Measurements from ENCODE around the gene PCSK2.

The PCSK2 gene

GRCh38 chr20:17344790-17345189 is 118.0 kb downstream of the PCSK2 start:
- DNase-seq (ENCODE audit: insufficient read length, low spot score) (no peak), FAIRE-seq (no peak)
- no peak for TF ChIP-seq POLR2AphosphoS5 (IDR thresholded peaks at IDR 0.05; ENCODE audit: low read depth, low read length)
- TF ChIP-seq SPI1 (IDR thresholded peaks at IDR 0.05; ENCODE audit: low read depth, low read length), result no peak
- no peak for TF ChIP-seq TAF1 (IDR thresholded peaks at IDR 0.05; ENCODE audit: low read depth, low read length)
- TF ChIP-seq PAX5 (IDR thresholded peaks at IDR 0.05; ENCODE audit: insufficient read depth, low read length, severe bottlenecking), result no peak
- no peak for TF ChIP-seq POLR2A (IDR thresholded peaks at IDR 0.05; ENCODE audit: low read depth, low read length)
- no peak for TF ChIP-seq POU2F2 (IDR thresholded peaks at IDR 0.05; ENCODE audit: low read depth, low read length)

- TF ChIP-seq SPI1 (IDR thresholded peaks at IDR 0.05; ENCODE audit: low read depth, low read length) (no peak), POLR2A (IDR thresholded peaks at IDR 0.05; ENCODE audit: low read depth, low read length) (no peak), POU2F2 (IDR thresholded peaks at IDR 0.05; ENCODE audit: low read depth, low read length) (no peak), POLR2AphosphoS5 (IDR thresholded peaks at IDR 0.05; ENCODE audit: low read depth, low read length) (no peak)
- no peak for FAIRE-seq
- DNase-seq (ENCODE audit: insufficient read length, low spot score), result no peak
Measured at GRCh38 chr20:17345321-17345720, 118.5 kb downstream of the PCSK2 start.

DNA sequence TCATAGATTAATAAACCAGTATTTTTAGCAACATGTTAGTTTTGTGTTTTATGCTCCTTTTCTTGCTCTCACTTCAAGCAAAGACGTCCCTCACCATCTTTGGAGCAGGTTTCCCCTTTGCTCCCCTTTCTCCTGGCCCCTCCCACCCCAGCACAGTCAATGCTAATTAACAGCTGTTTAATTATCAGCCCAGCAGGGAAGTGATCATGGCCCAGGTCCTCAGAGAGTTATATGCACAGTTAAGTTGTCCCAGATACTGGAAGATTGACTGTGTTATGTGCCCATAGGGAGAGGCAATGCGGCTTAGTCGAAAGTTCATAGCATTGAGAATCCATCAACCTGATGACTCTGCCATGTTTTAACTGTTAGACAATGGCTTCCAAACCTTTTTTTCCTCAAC is 123.5 kb downstream of the PCSK2 start:
- FAIRE-seq (no peak), DNase-seq (ENCODE audit: insufficient read length, low spot score) (no peak)

DNA sequence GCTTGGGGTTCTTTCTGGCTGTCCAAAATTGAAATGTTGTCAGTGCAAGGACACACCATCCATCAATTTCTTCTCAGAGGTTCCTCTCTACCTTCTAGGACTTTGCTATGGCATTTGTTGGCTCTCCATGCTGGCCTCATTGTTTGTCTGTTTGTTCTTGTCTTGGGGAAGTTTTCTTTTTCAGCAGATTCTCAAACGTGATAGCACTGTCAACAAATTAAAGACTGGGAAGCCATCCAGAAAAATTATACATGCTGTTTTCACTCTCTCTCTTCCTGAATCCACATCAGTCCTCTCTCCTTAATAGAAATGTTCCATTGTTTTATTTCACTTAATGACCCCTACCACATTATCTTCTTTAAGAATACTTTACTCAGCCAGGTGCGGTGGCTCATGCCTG is 130.4 kb downstream of the PCSK2 start:
- DNase-seq (ENCODE audit: insufficient read length, low spot score), result no peak
- no peak for FAIRE-seq
- no peak for TF ChIP-seq POLR2A (IDR thresholded peaks at IDR 0.05; ENCODE audit: low read depth, low read length)
- no peak for TF ChIP-seq POU2F2 (IDR thresholded peaks at IDR 0.05; ENCODE audit: low read depth, low read length)
- no peak for TF ChIP-seq PAX5 (IDR thresholded peaks at IDR 0.05; ENCODE audit: insufficient read depth, low read length, severe bottlenecking)
- TF ChIP-seq TAF1 (IDR thresholded peaks at IDR 0.05; ENCODE audit: low read depth, low read length), result no peak
- no peak for TF ChIP-seq POLR2AphosphoS5 (IDR thresholded peaks at IDR 0.05; ENCODE audit: low read depth, low read length)
- TF ChIP-seq SPI1 (IDR thresholded peaks at IDR 0.05; ENCODE audit: low read depth, low read length), result no peak

More for the DNA sequence above, 123.5 kb downstream of the PCSK2 start:
- TF ChIP-seq POLR2A (IDR thresholded peaks at IDR 0.05; ENCODE audit: low read depth, low read length) (no peak), POU2F2 (IDR thresholded peaks at IDR 0.05; ENCODE audit: low read depth, low read length) (no peak), SPI1 (IDR thresholded peaks at IDR 0.05; ENCODE audit: low read depth, low read length) (no peak), TAF1 (IDR thresholded peaks at IDR 0.05; ENCODE audit: low read depth, low read length) (no peak), POLR2AphosphoS5 (IDR thresholded peaks at IDR 0.05; ENCODE audit: low read depth, low read length) (no peak), PAX5 (IDR thresholded peaks at IDR 0.05; ENCODE audit: insufficient read depth, low read length, severe bottlenecking) (no peak)

- DNase-seq (ENCODE audit: insufficient read length, low spot score) (no peak), FAIRE-seq (no peak)
- TF ChIP-seq SPI1 (IDR thresholded peaks at IDR 0.05; ENCODE audit: low read depth, low read length) (no peak), POLR2AphosphoS5 (IDR thresholded peaks at IDR 0.05; ENCODE audit: low read depth, low read length) (no peak), POU2F2 (IDR thresholded peaks at IDR 0.05; ENCODE audit: low read depth, low read length) (no peak), PAX5 (IDR thresholded peaks at IDR 0.05; ENCODE audit: insufficient read depth, low read length, severe bottlenecking) (no peak), POLR2A (IDR thresholded peaks at IDR 0.05; ENCODE audit: low read depth, low read length) (no peak), TAF1 (IDR thresholded peaks at IDR 0.05; ENCODE audit: low read depth, low read length) (no peak)
Measured at GRCh38 chr20:17358854-17359253, 132.0 kb downstream of the PCSK2 start.

GRCh38 chr20:17364681-17365080 is 137.8 kb downstream of the PCSK2 start:
- FAIRE-seq, result no peak
- no peak for TF ChIP-seq PAX5 (IDR thresholded peaks at IDR 0.05; ENCODE audit: insufficient read depth, low read length, severe bottlenecking)
- no peak for TF ChIP-seq POU2F2 (IDR thresholded peaks at IDR 0.05; ENCODE audit: low read depth, low read length)
- TF ChIP-seq POLR2A (IDR thresholded peaks at IDR 0.05; ENCODE audit: low read depth, low read length), result no peak
- TF ChIP-seq SPI1 (IDR thresholded peaks at IDR 0.05; ENCODE audit: low read depth, low read length), result no peak
- TF ChIP-seq TAF1 (IDR thresholded peaks at IDR 0.05; ENCODE audit: low read depth, low read length), result no peak
- no peak for TF ChIP-seq POLR2AphosphoS5 (IDR thresholded peaks at IDR 0.05; ENCODE audit: low read depth, low read length)
- no peak for DNase-seq (ENCODE audit: insufficient read length, low spot score)

DNA sequence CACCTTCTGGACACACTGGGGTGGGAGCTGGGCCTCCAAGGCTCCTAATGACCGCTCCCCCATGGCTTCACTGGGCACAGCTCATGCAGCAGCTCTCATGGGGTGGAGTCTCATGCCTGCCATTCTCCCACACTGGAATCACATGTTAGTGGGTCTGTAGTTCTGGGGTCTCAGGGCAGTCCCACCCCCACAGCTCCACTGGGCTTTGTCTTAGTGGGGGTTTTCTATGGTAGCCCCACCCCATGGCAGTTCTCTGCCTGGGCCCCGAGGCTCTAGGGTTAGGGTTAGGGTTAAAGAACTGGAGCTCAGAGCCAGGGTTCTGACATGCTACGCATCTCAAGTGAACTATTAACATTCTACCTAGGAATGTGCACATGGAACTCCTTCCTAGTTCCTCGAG is 139.0 kb downstream of the PCSK2 start:
- TF ChIP-seq TAF1 (IDR thresholded peaks at IDR 0.05; ENCODE audit: low read depth, low read length), result no peak

GRCh38 chr20:17369506-17369905 is 142.7 kb downstream of the PCSK2 start:
- TF ChIP-seq PAX5 (IDR thresholded peaks at IDR 0.05; ENCODE audit: insufficient read depth, low read length, severe bottlenecking), result no peak
- no peak for TF ChIP-seq POLR2A (IDR thresholded peaks at IDR 0.05; ENCODE audit: low read depth, low read length)
- no peak for TF ChIP-seq TAF1 (IDR thresholded peaks at IDR 0.05; ENCODE audit: low read depth, low read length)
- TF ChIP-seq SPI1 (IDR thresholded peaks at IDR 0.05; ENCODE audit: low read depth, low read length), result no peak
- TF ChIP-seq POU2F2 (IDR thresholded peaks at IDR 0.05; ENCODE audit: low read depth, low read length), result no peak
- TF ChIP-seq POLR2AphosphoS5 (IDR thresholded peaks at IDR 0.05; ENCODE audit: low read depth, low read length), result no peak
- FAIRE-seq (no peak), DNase-seq (ENCODE audit: insufficient read length, low spot score) (no peak)

More for the DNA sequence above, 139.0 kb downstream of the PCSK2 start:
- no peak for FAIRE-seq
- DNase-seq (ENCODE audit: insufficient read length, low spot score), result no peak

DNA sequence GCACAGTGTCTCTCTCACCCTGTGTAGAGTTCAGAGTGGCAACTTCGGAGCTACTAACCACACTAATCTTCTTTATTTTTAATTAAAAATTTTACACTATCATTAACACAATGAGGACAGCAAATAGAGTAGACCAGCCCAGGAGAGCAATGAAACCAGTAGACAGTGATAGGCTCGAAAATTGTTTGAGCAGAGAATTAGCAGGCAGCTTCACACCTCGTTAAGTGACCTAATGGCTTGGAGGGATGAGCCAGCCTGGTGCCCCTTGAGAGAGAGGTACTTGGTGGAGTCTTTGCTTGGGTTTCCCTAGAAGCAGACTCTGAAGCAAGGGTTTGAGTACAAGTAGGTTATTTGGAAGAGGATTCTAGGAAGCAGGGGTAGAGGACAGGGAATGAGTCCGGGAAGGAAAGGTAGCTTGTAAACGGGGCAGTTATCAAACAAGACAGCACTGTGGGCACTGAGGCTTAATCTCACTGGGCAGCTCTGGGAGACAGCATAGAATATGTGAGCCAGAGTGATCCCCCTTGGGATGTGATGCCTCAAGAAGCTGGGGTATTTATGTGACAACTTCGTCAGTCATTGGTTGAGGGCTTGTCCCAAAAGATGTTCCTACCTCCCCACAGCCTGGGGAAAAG is 146.1 kb downstream of the PCSK2 start:
- no peak for DNase-seq (ENCODE audit: insufficient read length, low spot score)
- TF ChIP-seq POLR2AphosphoS5 (IDR thresholded peaks at IDR 0.05; ENCODE audit: low read depth, low read length), result no peak
- no peak for TF ChIP-seq PAX5 (IDR thresholded peaks at IDR 0.05; ENCODE audit: insufficient read depth, low read length, severe bottlenecking)
- TF ChIP-seq POLR2A (IDR thresholded peaks at IDR 0.05; ENCODE audit: low read depth, low read length), result no peak
- no peak for TF ChIP-seq TAF1 (IDR thresholded peaks at IDR 0.05; ENCODE audit: low read depth, low read length)
- TF ChIP-seq SPI1 (IDR thresholded peaks at IDR 0.05; ENCODE audit: low read depth, low read length), result no peak
- TF ChIP-seq POU2F2 (IDR thresholded peaks at IDR 0.05; ENCODE audit: low read depth, low read length), result no peak
- FAIRE-seq, result no peak

DNA sequence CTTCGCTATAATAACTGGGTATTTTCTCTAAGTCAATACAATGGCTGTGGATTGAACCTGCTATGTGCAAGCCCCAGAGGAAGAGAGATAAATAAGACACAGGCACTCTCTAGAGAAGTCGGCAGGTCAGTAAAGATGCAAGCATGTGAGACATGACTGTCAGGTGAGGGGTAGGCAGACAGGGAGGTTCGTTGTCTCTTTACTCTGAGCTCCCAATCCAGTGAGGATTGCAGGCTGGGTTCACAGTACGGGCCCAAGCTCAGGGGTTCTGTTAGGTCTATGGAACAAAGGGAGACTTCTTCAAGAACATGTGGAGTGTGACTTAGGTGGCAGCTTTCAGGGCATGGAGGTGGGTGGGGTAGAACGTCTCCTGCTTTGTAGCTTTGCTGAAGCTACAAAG is 147.2 kb downstream of the PCSK2 start:
- TF ChIP-seq TAF1 (IDR thresholded peaks at IDR 0.05; ENCODE audit: low read depth, low read length) (no peak), SPI1 (IDR thresholded peaks at IDR 0.05; ENCODE audit: low read depth, low read length) (no peak), PAX5 (IDR thresholded peaks at IDR 0.05; ENCODE audit: insufficient read depth, low read length, severe bottlenecking) (no peak), POLR2AphosphoS5 (IDR thresholded peaks at IDR 0.05; ENCODE audit: low read depth, low read length) (no peak), POLR2A (IDR thresholded peaks at IDR 0.05; ENCODE audit: low read depth, low read length) (no peak), POU2F2 (IDR thresholded peaks at IDR 0.05; ENCODE audit: low read depth, low read length) (no peak)
- FAIRE-seq (no peak), DNase-seq (ENCODE audit: insufficient read length, low spot score) (no peak)

Data from GM12891 (cell line).